IMR-90 (cell line): ENCODE results near the gene NLGN3. TPM values are rescaled to one million over a fixed set of nuclear protein-coding genes. Genes with fewer than 3 reads are reported as not detected.

Experiments
- ATAC-seq: fragments of 200-7000 bp; cut with Tn5 transposase; 2 replicates; pipeline ENCODE4 v1.9.1; 2020; ENCODE audit warnings: low read depth, mild to moderate bottlenecking, moderate library complexity
- BruUV-seq: library from RNA; stranded (reverse); fragments of 400-500 nt; replicated peaks from 2 replicates; lab custom pipeline; 2021; lab: Mats Ljungman, UMichigan
- CTCF ChIA-PET: fragments of 300-600 bp; formaldehyde crosslinking; extraction: SDS; loops from one replicate; lab custom pipeline; 2021; ENCODE audit warnings: antibody characterized with exemption; lab: Yijun Ruan, JAX
- POLR2A ChIA-PET: fragments of 300-600 bp; sonication (Branson Sonifier 250); formaldehyde crosslinking; loops from one replicate; lab custom pipeline; 2022; ENCODE audit warnings: antibody characterized with exemption; ENCODE audit not compliant: unreplicated experiment; lab: Charles Lee
- DNase-seq: peaks from one replicate; pipeline ENCODE4 v3.0.0; 2013
- H2AFZ ChIP-seq: replicated peaks from 2 replicates; pipeline ENCODE3; 2013; ENCODE audit warnings: low read length, mild to moderate bottlenecking; ENCODE audit not compliant: poor library complexity
- H2AK5ac ChIP-seq: 2 replicates; pipeline ENCODE4 v1.6.1; 2013; ENCODE audit warnings: low read depth, low read length, inconsistent platforms
- H2AK9ac ChIP-seq: replicated peaks from 2 replicates; pipeline ENCODE3; 2013; ENCODE audit warnings: mild to moderate bottlenecking, low read depth, low read length, moderate library complexity; ENCODE audit not compliant: poor library complexity
- H2BK120ac ChIP-seq: 2 replicates; pipeline ENCODE4 v1.6.1; 2013; ENCODE audit warnings: low read depth, low read length, inconsistent platforms
- H2BK15ac ChIP-seq: 3 replicates; pipeline ENCODE4 v1.6.1; 2013; ENCODE audit warnings: low read depth, low read length, inconsistent platforms
- H2BK20ac ChIP-seq: 2 replicates; pipeline ENCODE4 v1.6.1; 2013; ENCODE audit warnings: low read depth, mild to moderate bottlenecking, inconsistent platforms, low read length, moderate library complexity
- H2BK5ac ChIP-seq: 2 replicates; pipeline ENCODE4 v1.6.1; 2013; ENCODE audit warnings: mild to moderate bottlenecking, low read depth, low read length, inconsistent platforms; ENCODE audit not compliant: poor library complexity, severe bottlenecking
- H3K14ac ChIP-seq: replicated peaks from 2 replicates; pipeline ENCODE4 v1.6.1; 2013; ENCODE audit warnings: low read depth, low read length, inconsistent platforms
- H3K18ac ChIP-seq: 2 replicates; pipeline ENCODE4 v1.6.1; 2013; ENCODE audit warnings: low read depth, low read length, control low read depth
- H3K23ac ChIP-seq: 2 replicates; pipeline ENCODE4 v1.6.1; 2013; ENCODE audit warnings: low read depth, low read length, inconsistent platforms
- H3K27ac ChIP-seq: 2 replicates; pipeline ENCODE4 v1.5.1; 2013; ENCODE audit warnings: mild to moderate bottlenecking, control low read depth, low read length; ENCODE audit not compliant: insufficient read depth
- H3K27me3 ChIP-seq: 2 replicates; pipeline ENCODE4 v1.6.1; 2013; ENCODE audit warnings: low read length; ENCODE audit not compliant: control insufficient read depth, insufficient read depth
- H3K36me3 ChIP-seq: 2 replicates; pipeline ENCODE4 v1.6.1; 2013; ENCODE audit warnings: low read length, mixed read lengths; ENCODE audit not compliant: control insufficient read depth, insufficient read depth
- H3K4ac ChIP-seq: 2 replicates; pipeline ENCODE4 v1.6.1; 2013; ENCODE audit warnings: low read depth, low read length, inconsistent platforms
- H3K4me1 ChIP-seq: 2 replicates; pipeline ENCODE4 v1.6.1; 2013; ENCODE audit warnings: low read length, mixed read lengths; ENCODE audit not compliant: control insufficient read depth, insufficient read depth
- H3K4me2 ChIP-seq: 2 replicates; pipeline ENCODE4 v1.6.1; 2013; ENCODE audit warnings: low read depth, mild to moderate bottlenecking, control low read depth, low read length, moderate library complexity
- H3K4me3 ChIP-seq: 2 replicates; pipeline ENCODE4 v1.5.1; 2013; ENCODE audit warnings: low read depth, mild to moderate bottlenecking, control low read depth, low read length, moderate library complexity; ENCODE audit not compliant: insufficient read depth
- H3K56ac ChIP-seq: 2 replicates; pipeline ENCODE4 v1.6.1; 2013; ENCODE audit warnings: low read length, inconsistent platforms; ENCODE audit not compliant: insufficient read depth; ENCODE audit errors: extremely low read depth
- H3K79me1 ChIP-seq, 2 experiments: 2 replicates each; pipeline ENCODE4 v1.6.1; 2013; ENCODE audit warnings: low read length in 2 of 2, inconsistent platforms in 1 of 2, low read depth in 1 of 2
- H3K9ac ChIP-seq: 2 replicates; pipeline ENCODE4 v1.6.1; 2013; ENCODE audit warnings: low read depth, low read length, control low read depth
- H3K9me1 ChIP-seq: 2 replicates; pipeline ENCODE4 v1.6.1; 2013; ENCODE audit warnings: low read length, inconsistent platforms; ENCODE audit not compliant: insufficient read depth
- H3K9me3 ChIP-seq: 2 replicates; pipeline ENCODE4 v1.6.1; 2013; ENCODE audit warnings: low read length; ENCODE audit not compliant: control insufficient read depth, insufficient read depth
- H4K20me1 ChIP-seq: 2 replicates; pipeline ENCODE4 v1.6.1; 2013; ENCODE audit warnings: low read length, inconsistent platforms; ENCODE audit not compliant: insufficient read depth
- H4K5ac ChIP-seq: 2 replicates; pipeline ENCODE4 v1.6.1; 2013; ENCODE audit warnings: mild to moderate bottlenecking, low read depth, low read length, control low read depth
- H4K8ac ChIP-seq, 2 experiments: 2 replicates each; pipeline ENCODE4 v1.6.1; 2013; ENCODE audit warnings: low read depth in 2 of 2, low read length in 2 of 2, control low read depth in 1 of 2, inconsistent platforms in 1 of 2
- H4K91ac ChIP-seq: 2 replicates; pipeline ENCODE4 v1.6.1; 2013; ENCODE audit warnings: low read depth, low read length, inconsistent platforms; ENCODE audit not compliant: insufficient read depth
- CEBPB ChIP-seq: IDR thresholded peaks from 2 replicates; pipeline ENCODE4 v1.6.1; 2012; ENCODE audit warnings: low read depth, low read length, improper control_type of control experiment
- CHD1 ChIP-seq: IDR thresholded peaks from 2 replicates; pipeline ENCODE4 v1.6.1; 2012; ENCODE audit warnings: low read depth, low read length, improper control_type of control experiment
- MAFK ChIP-seq: IDR thresholded peaks from 2 replicates; pipeline ENCODE4 v1.6.1; 2012; ENCODE audit warnings: low read depth, low read length, improper control_type of control experiment
- MXI1 ChIP-seq: IDR thresholded peaks from 2 replicates; pipeline ENCODE4 v1.6.1; 2012; ENCODE audit warnings: low read depth, mild to moderate bottlenecking, low read length, moderate library complexity, borderline replicate concordance
- WGBS, 2 experiments: methylation state at CpG; one replicate each; pipeline versions ENCODE4 v1.1.5 to v1.1.7; 2013; ENCODE audit warnings: missing lambda C conversion rate in 2 of 2; ENCODE audit not compliant: insufficient read length in 1 of 2; ENCODE audit errors: extremely low coverage in 2 of 2; 5-methylcytosine and 5-hydroxymethylcytosine counted together
- dilution Hi-C: fragments of 300-500 bp; cut with HindIII; formaldehyde crosslinking; loops from one replicate; pipeline ENCODE4 v1.14.3; 2018; ENCODE audit warnings: low sequenced_read_pairs; ENCODE audit not compliant: unreplicated experiment
- in situ Hi-C: fragments of 300-500 bp; cut with MboI; formaldehyde crosslinking; loops from 3 replicates; pipeline ENCODE4 v1.14.3; 2019; ENCODE audit warnings: low sequenced_read_pairs, inconsistent platforms, mixed read lengths
- intact Hi-C: fragments of 100-400 bp; cut with micrococcal nuclease; formaldehyde crosslinking; loops from 2 replicates; pipeline ENCODE4 v1.10.0; 2022
- polyA plus RNA-seq, 3 experiments: library from polyadenylated mRNA; depleted of rRNA; stranded (reverse); fragments of >200 nt; gene quantifications; 2 replicates each; pipeline ENCODE4 v1.2.3, GENCODE V29; 2012; ENCODE audit warnings: low replicate concordance in 1 of 3
- total RNA-seq: library from RNA; depleted of rRNA; stranded (reverse); fragments of >200 nt; gene quantifications from 2 replicates; pipeline ENCODE4 v1.2.3, GENCODE V29; 2012

NLGN3 gene
- total and polyA plus RNA-seq, 2 of the 4 experiments (the other 2 are of a cell fraction), result 0.18 to 0.39 TPM

- 43% methylated on average over 1 of the region's 3 CpGs; no CpG with 5 or more reads in 1 of the 2 experiments for WGBS, 2 experiments
- H3K4ac ChIP-seq, result no peak overlapping the region
- H3K27me3 ChIP-seq, result peaks cover 6% of the 10 kb centered on the region
- dilution Hi-C loops (no loop called here), intact Hi-C loops (no loop called here), in situ Hi-C loops (loop anchor here (5.0 kb wide), 1 partner anchor 410 kb away; no protein-coding TSS in a partner anchor)
- no peak overlapping the region for H2BK20ac ChIP-seq
- ATAC-seq (no peak), DNase-seq (no peak)
- no peak overlapping the region for H3K14ac ChIP-seq
- no peak overlapping the region for H2AK5ac ChIP-seq
- H4K91ac ChIP-seq, result no peak overlapping the region
- no peak overlapping the region for H4K8ac ChIP-seq
- no peaks in the 10 kb centered on the region for H3K4me1 ChIP-seq
- no TSS peak for BruUV-seq
- TF ChIP-seq CEBPB (no peak), MXI1 (no peak), MAFK (no peak), CHD1 (no peak)
- H4K5ac ChIP-seq, result no peak overlapping the region
- H3K4me3 ChIP-seq, result no peak overlapping the region
- no peak overlapping the region for H2BK120ac ChIP-seq
- H3K79me1 ChIP-seq, result no peaks in the 10 kb centered on the region
- H2AFZ ChIP-seq, result no peak overlapping the region
- H3K36me3 ChIP-seq, result no peaks in the 10 kb centered on the region
- H2AK9ac ChIP-seq, result no peak overlapping the region
- no peak overlapping the region for H2BK5ac ChIP-seq
- CTCF ChIA-PET, result interaction anchor here (1.4 kb wide), 1 partner anchor 179 kb away, joined by 3 read pairs; no protein-coding TSS in a partner anchor
- no peak overlapping the region for H3K9ac ChIP-seq
- H3K9me3 ChIP-seq, result no peaks in the 10 kb centered on the region
- no peak overlapping the region for H2BK15ac ChIP-seq
- no peak overlapping the region for H3K4me2 ChIP-seq
- no peak overlapping the region for H3K23ac ChIP-seq
- no peaks in the 10 kb centered on the region; the same call in 1 of the 2 replicates for H4K20me1 ChIP-seq
- H3K18ac ChIP-seq, result no peak overlapping the region
- H3K27ac ChIP-seq, result no peak overlapping the region
- POLR2A ChIA-PET, result no interaction called here
- H3K9me1 ChIP-seq, result no peaks in the 10 kb centered on the region; the same call in 1 of the 2 replicates
- no peak overlapping the region for H3K56ac ChIP-seq
These were observed 32.7 kb downstream of the NLGN3 start for GRCh38 chrX:71177327-71177726.
